ENCODE results near the gene CNTN4.

CNTN4 gene

GRCh38 chr3:3097958-3098357, 999.3 kb downstream of the CNTN4 start:
- no peak for DNase-seq (ENCODE audit: low read depth, low spot score)

GRCh38 chr3:3101660-3102458, 1003.2 kb downstream of the CNTN4 start:
- DNase-seq (ENCODE audit: low read depth, low spot score): no peak

GRCh38 chr3:3102751-3103150, 1004.1 kb downstream of the CNTN4 start:
- DNase-seq (ENCODE audit: low read depth, low spot score): no peak

GRCh38 chr3:3105246-3105645, 1006.6 kb downstream of the CNTN4 start:
- no peak for DNase-seq (ENCODE audit: low read depth, low spot score)

GRCh38 chr3:3105815-3106214, 1007.1 kb downstream of the CNTN4 start:
- no peak for DNase-seq (ENCODE audit: low read depth, low spot score)

- DNase-seq (ENCODE audit: low read depth, low spot score): no peak
Observed at GRCh38 chr3:3107181-3107580, 1008.5 kb downstream of the CNTN4 start.
